ENCODE results near the gene USP17L15.
"Not testable (repeated sequence)": the region's sequence is repeated elsewhere in the genome, so short reads cannot be mapped to it uniquely, and the experiment has no call there.

GRCh38 chr4:9262572-9262971 is 28.4 kb downstream of the USP17L15 start, which contains the start of gene USP17L21:
- not testable (repeated sequence) for TF ChIP-seq EZH2phosphoT487 (conservative IDR thresholded peaks at IDR 0.05; ENCODE audit: low read length); CTCF (IDR thresholded peaks at IDR 0.05; ENCODE audit: insufficient read depth, low read length, poor library complexity, severe bottlenecking)

Measured in SU-DHL-6 (cell line).